SU-DHL-6 (cell line): ENCODE measurements around the gene NEURL1B.

Experiments
- H2AFZ ChIP-seq: fragments of 200-600 bp; sonication (generic); 2 replicates; pipeline ENCODE4 v1.6.1; 2014; ENCODE audit warnings: low read depth, mild to moderate bottlenecking, moderate library complexity, mixed read lengths, antibody characterized with exemption, low read length; ENCODE audit not compliant: severe bottlenecking
- H3F3A ChIP-seq: fragments of 200-600 bp; shearing (Covaris generic); 2 replicates; pipeline ENCODE4 v1.6.0; 2016; ENCODE audit warnings: antibody characterized with exemption, mild to moderate bottlenecking; ENCODE audit not compliant: insufficient read depth
- H3K27ac ChIP-seq: fragments of 200-600 bp; sonication (generic); 2 replicates; pipeline ENCODE4 v1.5.1; 2016; ENCODE audit warnings: low read depth, mild to moderate bottlenecking, low read length, moderate library complexity, mixed read lengths
- H3K27me3 ChIP-seq: fragments of 200-600 bp; sonication (generic), shearing (Covaris generic); 2 replicates; pipeline ENCODE4 v1.6.0; 2014; ENCODE audit warnings: mild to moderate bottlenecking, low read length
- H3K36me3 ChIP-seq: fragments of 200-600 bp; sonication (generic); 2 replicates; pipeline ENCODE4 v1.6.1; 2014; ENCODE audit warnings: mild to moderate bottlenecking, low read length, mixed read lengths
- H3K4me2 ChIP-seq: fragments of 300-600, 200-600 bp; shearing (Covaris generic), sonication (generic); 2 replicates; pipeline ENCODE4 v1.6.0; 2014; ENCODE audit warnings: low read length, low read depth, mild to moderate bottlenecking; ENCODE audit not compliant: poor library complexity, severe bottlenecking
- H3K4me3 ChIP-seq: fragments of 200-600 bp; sonication (generic); 2 replicates; pipeline ENCODE4 v1.5.1; 2014; ENCODE audit warnings: antibody characterized with exemption, low read length, mild to moderate bottlenecking, mixed read lengths; ENCODE audit not compliant: insufficient read depth, poor library complexity, severe bottlenecking
- H3K79me2 ChIP-seq: fragments of 200-600 bp; sonication (generic); 2 replicates; pipeline ENCODE4 v1.6.1; 2014; ENCODE audit warnings: mild to moderate bottlenecking, low read length, moderate library complexity; ENCODE audit not compliant: insufficient read depth
- H3K9ac ChIP-seq: fragments of 200-600 bp; sonication (generic); 2 replicates; pipeline ENCODE4 v1.7.0; 2014; ENCODE audit warnings: mild to moderate bottlenecking, low read length
- H3K9me2 ChIP-seq: fragments of 200-600 bp; sonication (generic); replicated peaks from 2 replicates; pipeline ENCODE4 v1.6.1; 2014; ENCODE audit warnings: low read length; ENCODE audit not compliant: insufficient read depth
- H3K9me3 ChIP-seq: fragments of 200-600 bp; sonication (generic); 2 replicates; pipeline ENCODE4 v1.6.1; 2014; ENCODE audit warnings: low read length, mixed read lengths; ENCODE audit not compliant: insufficient read depth
- H4K20me1 ChIP-seq: fragments of 200-600 bp; sonication (generic); 2 replicates; pipeline ENCODE4 v1.6.1; 2014; ENCODE audit warnings: low read depth, mild to moderate bottlenecking, antibody characterized with exemption, low read length, moderate library complexity, mixed read lengths
- CTCF ChIP-seq: fragments of 200-600 bp; sonication (generic); IDR thresholded peaks from one replicate; pipeline ENCODE4 v1.5.1; 2017; ENCODE audit warnings: antibody characterized with exemption, mild to moderate bottlenecking, low read length, moderate library complexity; ENCODE audit not compliant: insufficient read depth, poor library complexity, severe bottlenecking
- EZH2phosphoT487 ChIP-seq: fragments of 200-600 bp; sonication (generic), shearing (Covaris generic); conservative IDR thresholded peaks from 2 replicates; pipeline ENCODE4 v1.6.1; 2018; ENCODE audit warnings: mild to moderate bottlenecking, antibody characterized with exemption, low read length, moderate library complexity, mixed read lengths

The NEURL1B gene

GRCh38 chr5:172678902-172679301 lies 37.8 kb downstream of the NEURL1B start:
- Histone ChIP-seq H3K9me2 (no peaks in the 10 kb centered on the region), H3K27ac (no peak overlapping the region), H3K36me3 (no peaks in the 10 kb centered on the region), H3K4me2 (no peak overlapping the region), H3F3A (no peaks in the 10 kb centered on the region), H4K20me1 (no peaks in the 10 kb centered on the region), H3K4me3 (no peak overlapping the region), H3K9me3 (no peaks in the 10 kb centered on the region), H3K27me3 (no peaks in the 10 kb centered on the region), H3K9ac (no peak overlapping the region), H2AFZ (no peak overlapping the region), H3K79me2 (no peaks in the 10 kb centered on the region)
- TF ChIP-seq EZH2phosphoT487 (no peak), CTCF (no peak)

GRCh38 chr5:172679628-172680212 lies 38.7 kb downstream of the NEURL1B start:
- Histone ChIP-seq H3F3A (no peaks in the 10 kb centered on the region), H3K27me3 (no peaks in the 10 kb centered on the region)

DNA sequence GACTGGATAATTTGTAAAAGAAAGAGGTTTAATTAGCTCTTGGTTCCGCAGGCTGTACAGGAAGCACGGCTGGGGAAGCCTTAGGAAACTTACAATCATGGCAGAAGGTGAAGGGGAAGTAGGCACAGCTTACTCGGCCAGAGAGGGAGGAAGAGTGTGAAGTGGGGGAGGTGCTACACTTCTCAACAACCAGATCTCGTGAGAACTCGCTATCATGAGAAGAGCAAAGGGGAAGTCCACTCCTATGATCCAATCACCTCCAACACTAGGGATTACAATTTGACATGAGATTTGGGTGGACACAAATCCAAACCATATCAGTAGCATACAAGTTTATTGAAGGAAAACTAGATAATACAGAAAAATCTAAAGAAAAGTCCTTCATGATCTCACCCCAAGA lies 39.9 kb downstream of the NEURL1B start:
- Histone ChIP-seq H3K4me2 (no peak overlapping the region), H3K9ac (no peak overlapping the region), H3F3A (no peaks in the 10 kb centered on the region), H3K27me3 (no peaks in the 10 kb centered on the region), H3K4me3 (no peak overlapping the region), H3K36me3 (no peaks in the 10 kb centered on the region), H2AFZ (no peak overlapping the region), H3K79me2 (no peaks in the 10 kb centered on the region), H3K9me3 (no peaks in the 10 kb centered on the region), H4K20me1 (no peaks in the 10 kb centered on the region), H3K27ac (no peak overlapping the region), H3K9me2 (no peaks in the 10 kb centered on the region)
- TF ChIP-seq EZH2phosphoT487 (no peak), CTCF (no peak)

More at GRCh38 chr5:172679628-172680212, 38.7 kb downstream of the NEURL1B start:
- Histone ChIP-seq H3K9me3 (no peaks in the 10 kb centered on the region), H3K36me3 (no peaks in the 10 kb centered on the region), H2AFZ (no peak overlapping the region), H3K27ac (no peak overlapping the region), H3K9me2 (no peaks in the 10 kb centered on the region), H3K9ac (no peak overlapping the region), H3K79me2 (no peaks in the 10 kb centered on the region), H4K20me1 (no peaks in the 10 kb centered on the region), H3K4me2 (no peak overlapping the region), H3K4me3 (no peak overlapping the region)
- TF ChIP-seq EZH2phosphoT487 (no peak), CTCF (no peak)
